ENCODE measurements around the gene DHRSX. TPM values are rescaled to one million over a fixed set of nuclear protein-coding genes. Genes with fewer than 3 reads are reported as not detected.

DHRSX gene
- polyA plus RNA-seq, 1 donor: 18.3 TPM

- no peak for DNase-seq
Observed at GRCh38 chrX:2346158-2346557, 154.6 kb downstream of the DHRSX start.

- no peak for DNase-seq
Observed at GRCh38 chrX:2345562-2345961, 155.2 kb downstream of the DHRSX start.

- no peak for DNase-seq
Observed at GRCh38 chrX:2343413-2343812, 157.4 kb downstream of the DHRSX start.

GRCh38 chrX:2342874-2343273, 157.9 kb downstream of the DHRSX start:
- no peak for DNase-seq

- no peak for DNase-seq
Observed at GRCh38 chrX:2342281-2342688, 158.5 kb downstream of the DHRSX start.

GRCh38 chrX:2340991-2341390, 159.8 kb downstream of the DHRSX start:
- no peak for DNase-seq

GRCh38 chrX:2336181-2336580, 164.6 kb downstream of the DHRSX start:
- no peak for DNase-seq

- no peak for DNase-seq
Observed at GRCh38 chrX:2334237-2334636, 166.5 kb downstream of the DHRSX start.

- DNase-seq: no peak
Observed at GRCh38 chrX:2332252-2332651, 168.5 kb downstream of the DHRSX start.

- no peak for DNase-seq
Observed at GRCh38 chrX:2330910-2331309, 169.9 kb downstream of the DHRSX start.

GRCh38 chrX:2330487-2330886, 170.3 kb downstream of the DHRSX start:
- no peak for DNase-seq

GRCh38 chrX:2327423-2327822, 173.4 kb downstream of the DHRSX start:
- no peak for DNase-seq

- DNase-seq: peak; percentile 33
Observed at GRCh38 chrX:2325076-2325784, 175.5 kb downstream of the DHRSX start.

- DNase-seq: no peak
Observed at GRCh38 chrX:2324151-2324550, 176.6 kb downstream of the DHRSX start.

GRCh38 chrX:2321411-2321810, 179.4 kb downstream of the DHRSX start:
- DNase-seq: no peak

GRCh38 chrX:2320580-2321327, 180.0 kb downstream of the DHRSX start:
- no peak for DNase-seq

- DNase-seq: no peak
Observed at GRCh38 chrX:2320089-2320488, 180.7 kb downstream of the DHRSX start.

GRCh38 chrX:2318371-2318770, 182.4 kb downstream of the DHRSX start:
- DNase-seq: no peak

- DNase-seq: no peak
Observed at GRCh38 chrX:2317527-2318055, 183.2 kb downstream of the DHRSX start.

GRCh38 chrX:2316534-2316933, 184.2 kb downstream of the DHRSX start:
- DNase-seq: no peak

- DNase-seq: no peak
Observed at GRCh38 chrX:2315434-2315833, 185.3 kb downstream of the DHRSX start.

GRCh38 chrX:2314831-2315365, 185.9 kb downstream of the DHRSX start:
- DNase-seq: no peak

- DNase-seq: no peak
Observed at GRCh38 chrX:2313864-2314640, 186.7 kb downstream of the DHRSX start.
